WTC11 (cell line): ENCODE results near the gene HYDIN. TPM values are rescaled to one million over a fixed set of nuclear protein-coding genes. Genes with fewer than 3 reads are reported as not detected.

Experiments
- ATAC-seq: fragments of 200-7000 bp; cut with Tn5 transposase; 2 replicates; pipeline ENCODE4 v1.10.0; 2021; ENCODE audit warnings: mild to moderate bottlenecking, moderate library complexity
- CTCF ChIA-PET: fragments of 300-600 bp; sonication (Branson Sonifier 250); formaldehyde crosslinking; loops from one replicate; lab custom pipeline; 2021; ENCODE audit warnings: antibody characterized with exemption; lab: Charles Lee
- POLR2A ChIA-PET: fragments of 350-600 bp; sonication (Branson Sonifier 250); formaldehyde crosslinking; loops from one replicate; lab custom pipeline; 2021; ENCODE audit warnings: antibody characterized with exemption; lab: Charles Lee
- DNase-seq: peaks from one replicate; pipeline ENCODE4 v3.0.0; 2021; ENCODE audit warnings: low spot score
- H3K27ac Mint-ChIP-seq: 2 replicates; pipeline ENCODE4 v1.8.0; 2021; ENCODE audit warnings: mixed read lengths
- H3K27me3 Mint-ChIP-seq: 2 replicates; pipeline ENCODE4 v1.8.0; 2021; ENCODE audit warnings: low read depth, mild to moderate bottlenecking, moderate library complexity, mixed read lengths
- H3K36me3 Mint-ChIP-seq: 2 replicates; pipeline ENCODE4 v1.8.0; 2021; ENCODE audit warnings: mixed read lengths
- H3K4me1 Mint-ChIP-seq: 2 replicates; pipeline ENCODE4 v1.8.0; 2022; ENCODE audit warnings: mixed read lengths
- H3K4me3 Mint-ChIP-seq: 2 replicates; pipeline ENCODE4 v1.8.0; 2021; ENCODE audit warnings: mild to moderate bottlenecking, moderate library complexity, mixed read lengths
- H3K9me3 Mint-ChIP-seq: 2 replicates; pipeline ENCODE4 v1.8.0; 2021; ENCODE audit warnings: mixed read lengths
- CREM ChIP-seq: sonication (generic); formaldehyde crosslinking; IDR thresholded peaks from 2 replicates; pipeline ENCODE4 v1.8.1; 2022; ENCODE audit warnings: mild to moderate bottlenecking, missing genetic modification reagents, moderate library complexity
- EMX1 ChIP-seq: fragments of 250-450 bp; sonication (Bioruptor Pico); IDR thresholded peaks from 2 replicates; pipeline ENCODE4 v1.8.0; 2021; ENCODE audit warnings: mild to moderate bottlenecking
- GABPB1 ChIP-seq: sonication (generic); formaldehyde crosslinking; IDR thresholded peaks from 2 replicates; pipeline ENCODE4 v1.8.1; 2023; ENCODE audit warnings: mild to moderate bottlenecking, missing genetic modification reagents
- IRF2 ChIP-seq: sonication (generic); formaldehyde crosslinking; IDR thresholded peaks from 2 replicates; pipeline ENCODE4 v1.8.0; 2022; ENCODE audit warnings: low read depth, missing genetic modification reagents, borderline replicate concordance
- NFE2L1 ChIP-seq: sonication (generic); formaldehyde crosslinking; IDR thresholded peaks from 2 replicates; pipeline ENCODE4 v1.8.1; 2023; ENCODE audit warnings: missing genetic modification reagents
- OVOL2 ChIP-seq: fragments of 250-450 bp; sonication (Bioruptor Pico); IDR thresholded peaks from 2 replicates; pipeline ENCODE4 v1.9.0; 2021; ENCODE audit warnings: mild to moderate bottlenecking, borderline replicate concordance
- PRRX2 ChIP-seq: fragments of 250-450 bp; sonication (Bioruptor Pico); IDR thresholded peaks from 2 replicates; pipeline ENCODE4 v1.8.0; 2021; ENCODE audit warnings: mild to moderate bottlenecking
- SMAD3 ChIP-seq: sonication (generic); formaldehyde crosslinking; IDR thresholded peaks from 2 replicates; pipeline ENCODE4 v1.8.0; 2022; ENCODE audit warnings: missing genetic modification reagents, mild to moderate bottlenecking, borderline replicate concordance
- ZNF263 ChIP-seq: sonication (generic); formaldehyde crosslinking; IDR thresholded peaks from 2 replicates; pipeline ENCODE4 v1.8.1; 2022; ENCODE audit warnings: low read depth, mild to moderate bottlenecking, moderate library complexity, missing genetic modification reagents
- ZNF671 ChIP-seq: fragments of 250-450 bp; sonication (Bioruptor Pico); IDR thresholded peaks from 2 replicates; pipeline ENCODE4 v1.8.0; 2021; ENCODE audit warnings: mild to moderate bottlenecking
- total RNA-seq: library from RNA; stranded (reverse); gene quantifications from 3 replicates; pipeline ENCODE4 v1.2.3, GENCODE V29; 2021
- TF ChIP-seq, protein P1 (sequence below): sonication (generic); formaldehyde crosslinking; IDR thresholded peaks from 2 replicates; pipeline ENCODE4 v1.8.0; 2023; ENCODE audit warnings: missing genetic modification reagents, mild to moderate bottlenecking, borderline replicate concordance
- TF ChIP-seq, protein P2 (sequence below): sonication (generic); formaldehyde crosslinking; IDR thresholded peaks from 2 replicates; pipeline ENCODE4 v1.8.1; 2022; ENCODE audit warnings: low read depth, missing genetic modification reagents, borderline replicate concordance
- TF ChIP-seq, protein P3 (sequence below): sonication (generic); formaldehyde crosslinking; IDR thresholded peaks from 2 replicates; pipeline ENCODE4 v1.8.1; 2022; ENCODE audit warnings: missing genetic modification reagents, borderline replicate concordance
- TF ChIP-seq, protein P4 (sequence below): fragments of 250-450 bp; sonication (Bioruptor Pico); conservative IDR thresholded peaks from 2 replicates; pipeline ENCODE4 v1.9.0; 2021; ENCODE audit warnings: mild to moderate bottlenecking
- TF ChIP-seq, protein P5 (sequence below): sonication (generic); formaldehyde crosslinking; IDR thresholded peaks from 2 replicates; pipeline ENCODE4 v1.8.1; 2023; ENCODE audit warnings: mild to moderate bottlenecking, missing genetic modification reagents, moderate library complexity
- TF ChIP-seq, protein P6 (sequence below): sonication (generic); formaldehyde crosslinking; IDR thresholded peaks from 2 replicates; pipeline ENCODE4 v1.8.0; 2023; ENCODE audit warnings: missing genetic modification reagents
- TF ChIP-seq, protein P7 (sequence below): fragments of 250-450 bp; sonication (Bioruptor Pico); IDR thresholded peaks from 2 replicates; pipeline ENCODE4 v1.9.0; 2021; ENCODE audit warnings: mild to moderate bottlenecking
- TF ChIP-seq, protein P8 (sequence below): sonication (generic); formaldehyde crosslinking; IDR thresholded peaks from 2 replicates; pipeline ENCODE4 v1.8.0; 2022; ENCODE audit warnings: missing genetic modification reagents
- TF ChIP-seq, protein P9 (sequence below): sonication (generic); formaldehyde crosslinking; IDR thresholded peaks from 2 replicates; pipeline ENCODE4 v1.8.0; 2022; ENCODE audit warnings: mild to moderate bottlenecking, missing genetic modification reagents

The HYDIN gene
- total RNA-seq, 1 experiment from 2014 or later: 2.6 TPM

DNA sequence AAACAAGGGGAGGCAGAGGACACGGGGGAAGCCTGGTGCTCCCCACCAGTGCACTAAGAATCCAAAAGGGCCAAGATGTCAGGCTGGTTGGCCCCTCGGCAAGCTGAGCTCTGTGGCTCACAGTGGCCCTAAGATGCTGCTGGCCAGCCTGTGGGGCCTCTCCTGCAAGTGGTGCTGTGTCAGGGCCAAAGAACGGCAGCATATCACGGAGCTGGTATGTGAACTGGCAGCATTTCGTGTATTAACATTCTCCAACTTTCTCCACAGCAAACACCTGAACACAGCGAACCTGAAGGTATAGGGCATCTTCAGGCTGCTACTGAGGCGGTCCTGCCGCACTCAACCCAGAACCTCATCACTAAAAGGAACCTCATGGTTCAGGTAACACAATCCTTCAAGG, 464.3 kb downstream of the HYDIN start (continued):
- TF ChIP-seq, protein P1, sequence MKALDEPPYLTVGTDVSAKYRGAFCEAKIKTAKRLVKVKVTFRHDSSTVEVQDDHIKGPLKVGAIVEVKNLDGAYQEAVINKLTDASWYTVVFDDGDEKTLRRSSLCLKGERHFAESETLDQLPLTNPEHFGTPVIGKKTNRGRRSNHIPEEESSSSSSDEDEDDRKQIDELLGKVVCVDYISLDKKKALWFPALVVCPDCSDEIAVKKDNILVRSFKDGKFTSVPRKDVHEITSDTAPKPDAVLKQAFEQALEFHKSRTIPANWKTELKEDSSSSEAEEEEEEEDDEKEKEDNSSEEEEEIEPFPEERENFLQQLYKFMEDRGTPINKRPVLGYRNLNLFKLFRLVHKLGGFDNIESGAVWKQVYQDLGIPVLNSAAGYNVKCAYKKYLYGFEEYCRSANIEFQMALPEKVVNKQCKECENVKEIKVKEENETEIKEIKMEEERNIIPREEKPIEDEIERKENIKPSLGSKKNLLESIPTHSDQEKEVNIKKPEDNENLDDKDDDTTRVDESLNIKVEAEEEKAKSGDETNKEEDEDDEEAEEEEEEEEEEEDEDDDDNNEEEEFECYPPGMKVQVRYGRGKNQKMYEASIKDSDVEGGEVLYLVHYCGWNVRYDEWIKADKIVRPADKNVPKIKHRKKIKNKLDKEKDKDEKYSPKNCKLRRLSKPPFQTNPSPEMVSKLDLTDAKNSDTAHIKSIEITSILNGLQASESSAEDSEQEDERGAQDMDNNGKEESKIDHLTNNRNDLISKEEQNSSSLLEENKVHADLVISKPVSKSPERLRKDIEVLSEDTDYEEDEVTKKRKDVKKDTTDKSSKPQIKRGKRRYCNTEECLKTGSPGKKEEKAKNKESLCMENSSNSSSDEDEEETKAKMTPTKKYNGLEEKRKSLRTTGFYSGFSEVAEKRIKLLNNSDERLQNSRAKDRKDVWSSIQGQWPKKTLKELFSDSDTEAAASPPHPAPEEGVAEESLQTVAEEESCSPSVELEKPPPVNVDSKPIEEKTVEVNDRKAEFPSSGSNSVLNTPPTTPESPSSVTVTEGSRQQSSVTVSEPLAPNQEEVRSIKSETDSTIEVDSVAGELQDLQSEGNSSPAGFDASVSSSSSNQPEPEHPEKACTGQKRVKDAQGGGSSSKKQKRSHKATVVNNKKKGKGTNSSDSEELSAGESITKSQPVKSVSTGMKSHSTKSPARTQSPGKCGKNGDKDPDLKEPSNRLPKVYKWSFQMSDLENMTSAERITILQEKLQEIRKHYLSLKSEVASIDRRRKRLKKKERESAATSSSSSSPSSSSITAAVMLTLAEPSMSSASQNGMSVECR (CRISPR knock-in tag): no peak
- TF ChIP-seq GABPB1 (no peak), NFE2L1 (CRISPR knock-in tag) (no peak), ZNF671 (no peak), SMAD3 (no peak), IRF2 (CRISPR knock-in tag) (no peak), OVOL2 (CRISPR knock-in tag) (no peak)
- TF ChIP-seq, protein P2, sequence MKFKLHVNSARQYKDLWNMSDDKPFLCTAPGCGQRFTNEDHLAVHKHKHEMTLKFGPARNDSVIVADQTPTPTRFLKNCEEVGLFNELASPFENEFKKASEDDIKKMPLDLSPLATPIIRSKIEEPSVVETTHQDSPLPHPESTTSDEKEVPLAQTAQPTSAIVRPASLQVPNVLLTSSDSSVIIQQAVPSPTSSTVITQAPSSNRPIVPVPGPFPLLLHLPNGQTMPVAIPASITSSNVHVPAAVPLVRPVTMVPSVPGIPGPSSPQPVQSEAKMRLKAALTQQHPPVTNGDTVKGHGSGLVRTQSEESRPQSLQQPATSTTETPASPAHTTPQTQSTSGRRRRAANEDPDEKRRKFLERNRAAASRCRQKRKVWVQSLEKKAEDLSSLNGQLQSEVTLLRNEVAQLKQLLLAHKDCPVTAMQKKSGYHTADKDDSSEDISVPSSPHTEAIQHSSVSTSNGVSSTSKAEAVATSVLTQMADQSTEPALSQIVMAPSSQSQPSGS (CRISPR knock-in tag): no peak
- TF ChIP-seq, protein P3, sequence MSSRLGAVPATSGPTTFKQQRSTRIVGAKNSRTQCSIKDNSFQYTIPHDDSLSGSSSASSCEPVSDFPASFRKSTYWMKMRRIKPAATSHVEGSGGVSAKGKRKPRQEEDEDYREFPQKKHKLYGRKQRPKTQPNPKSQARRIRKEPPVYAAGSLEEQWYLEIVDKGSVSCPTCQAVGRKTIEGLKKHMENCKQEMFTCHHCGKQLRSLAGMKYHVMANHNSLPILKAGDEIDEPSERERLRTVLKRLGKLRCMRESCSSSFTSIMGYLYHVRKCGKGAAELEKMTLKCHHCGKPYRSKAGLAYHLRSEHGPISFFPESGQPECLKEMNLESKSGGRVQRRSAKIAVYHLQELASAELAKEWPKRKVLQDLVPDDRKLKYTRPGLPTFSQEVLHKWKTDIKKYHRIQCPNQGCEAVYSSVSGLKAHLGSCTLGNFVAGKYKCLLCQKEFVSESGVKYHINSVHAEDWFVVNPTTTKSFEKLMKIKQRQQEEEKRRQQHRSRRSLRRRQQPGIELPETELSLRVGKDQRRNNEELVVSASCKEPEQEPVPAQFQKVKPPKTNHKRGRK: no peak
- TF ChIP-seq, protein P4, sequence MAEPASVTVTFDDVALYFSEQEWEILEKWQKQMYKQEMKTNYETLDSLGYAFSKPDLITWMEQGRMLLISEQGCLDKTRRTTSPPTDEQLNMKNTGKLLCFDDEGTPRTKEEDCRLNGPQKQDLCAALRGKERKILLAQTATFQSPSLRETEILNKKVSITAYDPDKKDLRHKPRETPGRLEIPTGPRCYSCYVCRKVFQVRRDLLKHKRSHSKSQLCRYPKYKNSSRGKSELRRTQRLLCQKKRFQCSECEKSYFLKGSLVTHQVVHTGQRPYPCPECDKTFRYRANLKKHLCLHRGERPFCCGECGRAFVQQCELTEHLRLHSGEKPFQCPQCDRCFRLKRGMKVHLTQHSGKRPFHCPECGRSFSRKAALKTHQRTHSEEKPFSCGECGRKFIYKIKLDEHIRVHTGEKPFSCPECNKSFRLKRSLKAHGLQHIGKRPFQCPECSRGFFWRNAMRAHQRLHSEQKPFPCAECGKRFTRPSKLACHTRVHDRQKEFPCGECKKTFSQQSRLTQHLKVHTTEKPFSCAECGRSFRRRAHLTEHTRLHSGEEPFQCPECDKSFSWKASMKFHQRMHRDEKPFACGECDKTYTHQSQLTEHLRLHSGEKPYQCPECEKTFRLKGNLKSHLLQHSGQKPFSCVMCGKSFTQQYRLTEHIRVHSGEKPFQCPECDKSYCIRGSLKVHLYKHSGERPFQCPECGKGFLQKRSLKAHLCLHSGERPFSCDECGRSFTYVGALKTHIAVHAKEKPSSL (CRISPR knock-in tag): no peak
- TF ChIP-seq, all 79 proteins: peak for 0

DNA sequence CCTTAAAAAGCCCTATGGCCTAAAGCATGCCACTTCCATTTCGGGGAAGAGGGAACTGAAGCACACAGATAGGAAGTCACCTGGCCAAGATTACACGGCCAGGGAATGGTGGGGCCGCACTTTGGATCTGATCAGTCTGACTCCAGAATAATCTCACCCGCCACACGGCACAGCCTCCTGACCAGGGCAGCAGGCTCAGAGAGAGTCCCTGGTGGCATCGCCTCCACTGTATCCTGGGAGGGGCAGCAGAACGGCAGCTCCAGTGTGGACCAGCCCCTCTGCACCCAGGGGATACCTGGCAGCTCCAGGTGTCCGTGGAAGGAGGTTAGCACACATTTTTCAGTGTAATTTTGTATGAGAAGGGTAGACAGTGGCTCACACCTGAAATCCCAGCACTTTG, 465.0 kb downstream of the HYDIN start:
- Mint-ChIP-seq H3K36me3 (peaks cover 12% of the 10 kb centered on the region; the same call in 1 of the 2 replicates), H3K27ac (no peak overlapping the region), H3K4me1 (peaks cover 3% of the 10 kb centered on the region), H3K9me3 (no peaks in the 10 kb centered on the region), H3K27me3 (no peaks in the 10 kb centered on the region), H3K4me3 (no peak overlapping the region)
- DNase-seq (no peak), ATAC-seq (no peak)
- POLR2A ChIA-PET: no interaction called here
- CTCF ChIA-PET: interaction anchor here (1.0 kb wide), 1 partner anchor 86 kb away, joined by 3 read pairs; no protein-coding TSS in a partner anchor
- TF ChIP-seq, protein P5, sequence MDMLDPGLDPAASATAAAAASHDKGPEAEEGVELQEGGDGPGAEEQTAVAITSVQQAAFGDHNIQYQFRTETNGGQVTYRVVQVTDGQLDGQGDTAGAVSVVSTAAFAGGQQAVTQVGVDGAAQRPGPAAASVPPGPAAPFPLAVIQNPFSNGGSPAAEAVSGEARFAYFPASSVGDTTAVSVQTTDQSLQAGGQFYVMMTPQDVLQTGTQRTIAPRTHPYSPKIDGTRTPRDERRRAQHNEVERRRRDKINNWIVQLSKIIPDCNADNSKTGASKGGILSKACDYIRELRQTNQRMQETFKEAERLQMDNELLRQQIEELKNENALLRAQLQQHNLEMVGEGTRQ (CRISPR knock-in tag): no peak
- no peak for TF ChIP-seq OVOL2 (CRISPR knock-in tag)
- TF ChIP-seq, protein P6, sequence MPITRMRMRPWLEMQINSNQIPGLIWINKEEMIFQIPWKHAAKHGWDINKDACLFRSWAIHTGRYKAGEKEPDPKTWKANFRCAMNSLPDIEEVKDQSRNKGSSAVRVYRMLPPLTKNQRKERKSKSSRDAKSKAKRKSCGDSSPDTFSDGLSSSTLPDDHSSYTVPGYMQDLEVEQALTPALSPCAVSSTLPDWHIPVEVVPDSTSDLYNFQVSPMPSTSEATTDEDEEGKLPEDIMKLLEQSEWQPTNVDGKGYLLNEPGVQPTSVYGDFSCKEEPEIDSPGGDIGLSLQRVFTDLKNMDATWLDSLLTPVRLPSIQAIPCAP: no peak
- TF ChIP-seq, protein P7, sequence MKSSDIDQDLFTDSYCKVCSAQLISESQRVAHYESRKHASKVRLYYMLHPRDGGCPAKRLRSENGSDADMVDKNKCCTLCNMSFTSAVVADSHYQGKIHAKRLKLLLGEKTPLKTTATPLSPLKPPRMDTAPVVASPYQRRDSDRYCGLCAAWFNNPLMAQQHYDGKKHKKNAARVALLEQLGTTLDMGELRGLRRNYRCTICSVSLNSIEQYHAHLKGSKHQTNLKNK (CRISPR knock-in tag): no peak
- TF ChIP-seq ZNF263: no peak
- TF ChIP-seq PRRX2 (CRISPR knock-in tag): no peak
- no peak for TF ChIP-seq EMX1 (CRISPR knock-in tag)
- no peak for TF ChIP-seq CREM
- TF ChIP-seq, protein P8, sequence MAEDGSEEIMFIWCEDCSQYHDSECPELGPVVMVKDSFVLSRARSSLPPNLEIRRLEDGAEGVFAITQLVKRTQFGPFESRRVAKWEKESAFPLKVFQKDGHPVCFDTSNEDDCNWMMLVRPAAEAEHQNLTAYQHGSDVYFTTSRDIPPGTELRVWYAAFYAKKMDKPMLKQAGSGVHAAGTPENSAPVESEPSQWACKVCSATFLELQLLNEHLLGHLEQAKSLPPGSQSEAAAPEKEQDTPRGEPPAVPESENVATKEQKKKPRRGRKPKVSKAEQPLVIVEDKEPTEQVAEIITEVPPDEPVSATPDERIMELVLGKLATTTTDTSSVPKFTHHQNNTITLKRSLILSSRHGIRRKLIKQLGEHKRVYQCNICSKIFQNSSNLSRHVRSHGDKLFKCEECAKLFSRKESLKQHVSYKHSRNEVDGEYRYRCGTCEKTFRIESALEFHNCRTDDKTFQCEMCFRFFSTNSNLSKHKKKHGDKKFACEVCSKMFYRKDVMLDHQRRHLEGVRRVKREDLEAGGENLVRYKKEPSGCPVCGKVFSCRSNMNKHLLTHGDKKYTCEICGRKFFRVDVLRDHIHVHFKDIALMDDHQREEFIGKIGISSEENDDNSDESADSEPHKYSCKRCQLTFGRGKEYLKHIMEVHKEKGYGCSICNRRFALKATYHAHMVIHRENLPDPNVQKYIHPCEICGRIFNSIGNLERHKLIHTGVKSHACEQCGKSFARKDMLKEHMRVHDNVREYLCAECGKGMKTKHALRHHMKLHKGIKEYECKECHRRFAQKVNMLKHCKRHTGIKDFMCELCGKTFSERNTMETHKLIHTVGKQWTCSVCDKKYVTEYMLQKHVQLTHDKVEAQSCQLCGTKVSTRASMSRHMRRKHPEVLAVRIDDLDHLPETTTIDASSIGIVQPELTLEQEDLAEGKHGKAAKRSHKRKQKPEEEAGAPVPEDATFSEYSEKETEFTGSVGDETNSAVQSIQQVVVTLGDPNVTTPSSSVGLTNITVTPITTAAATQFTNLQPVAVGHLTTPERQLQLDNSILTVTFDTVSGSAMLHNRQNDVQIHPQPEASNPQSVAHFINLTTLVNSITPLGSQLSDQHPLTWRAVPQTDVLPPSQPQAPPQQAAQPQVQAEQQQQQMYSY (CRISPR knock-in tag): no peak
- TF ChIP-seq NFE2L1 (CRISPR knock-in tag): no peak
- TF ChIP-seq, protein P9, sequence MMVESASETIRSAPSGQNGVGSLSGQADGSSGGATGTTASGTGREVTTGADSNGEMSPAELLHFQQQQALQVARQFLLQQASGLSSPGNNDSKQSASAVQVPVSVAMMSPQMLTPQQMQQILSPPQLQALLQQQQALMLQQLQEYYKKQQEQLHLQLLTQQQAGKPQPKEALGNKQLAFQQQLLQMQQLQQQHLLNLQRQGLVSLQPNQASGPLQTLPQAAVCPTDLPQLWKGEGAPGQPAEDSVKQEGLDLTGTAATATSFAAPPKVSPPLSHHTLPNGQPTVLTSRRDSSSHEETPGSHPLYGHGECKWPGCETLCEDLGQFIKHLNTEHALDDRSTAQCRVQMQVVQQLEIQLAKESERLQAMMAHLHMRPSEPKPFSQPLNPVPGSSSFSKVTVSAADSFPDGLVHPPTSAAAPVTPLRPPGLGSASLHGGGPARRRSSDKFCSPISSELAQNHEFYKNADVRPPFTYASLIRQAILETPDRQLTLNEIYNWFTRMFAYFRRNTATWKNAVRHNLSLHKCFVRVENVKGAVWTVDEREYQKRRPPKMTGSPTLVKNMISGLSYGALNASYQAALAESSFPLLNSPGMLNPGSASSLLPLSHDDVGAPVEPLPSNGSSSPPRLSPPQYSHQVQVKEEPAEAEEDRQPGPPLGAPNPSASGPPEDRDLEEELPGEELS (CRISPR knock-in tag): no peak
